Measurements from ENCODE around the gene ULK3.

ULK3 gene

GRCh38 chr15:74873036-74873755 is 30.2 kb upstream of the ULK3 start, which contains the start of gene SCAMP2:
Gene SCAMP2, minus strand, starts transcription at chr15:74873365. Its CDS starts 110 bp downstream, at chr15:74873255.
- DNase-seq (ENCODE audit: extremely low read depth, low read depth), result peak; percentile 75
- H3K4me3 ChIP-seq (replicated peaks; ENCODE audit: low read depth, low read length), result peak within 1 kb of the TSS; percentile 52
- TF ChIP-seq CTCF (IDR thresholded peaks at IDR 0.05; ENCODE audit: low read depth, low read length, missing control alignments), result no peak

GRCh38 chr15:74872702-74873035 is 29.7 kb upstream of the ULK3 start:
- DNase-seq (ENCODE audit: extremely low read depth, low read depth), result no peak
- H3K4me3 ChIP-seq (replicated peaks; ENCODE audit: low read depth, low read length), result peak overlapping the region; percentile 52
- TF ChIP-seq CTCF (IDR thresholded peaks at IDR 0.05; ENCODE audit: low read depth, low read length, missing control alignments), result no peak

GRCh38 chr15:74870436-74871215 is 27.7 kb upstream of the ULK3 start:
- no peak for TF ChIP-seq CTCF (IDR thresholded peaks at IDR 0.05; ENCODE audit: low read depth, low read length, missing control alignments)
- no peak overlapping the region for H3K4me3 ChIP-seq (replicated peaks; ENCODE audit: low read depth, low read length)
- DNase-seq (ENCODE audit: extremely low read depth, low read depth), result no peak

GRCh38 chr15:74869726-74870407 is 26.9 kb upstream of the ULK3 start:
- DNase-seq (ENCODE audit: extremely low read depth, low read depth), result no peak
- no peak overlapping the region for H3K4me3 ChIP-seq (replicated peaks; ENCODE audit: low read depth, low read length)

GRCh38 chr15:74869372-74869725 is 26.4 kb upstream of the ULK3 start:
- H3K4me3 ChIP-seq (replicated peaks; ENCODE audit: low read depth, low read length), result no peak overlapping the region
- TF ChIP-seq CTCF (IDR thresholded peaks at IDR 0.05; ENCODE audit: low read depth, low read length, missing control alignments), result no peak
- no peak for DNase-seq (ENCODE audit: extremely low read depth, low read depth)

More at GRCh38 chr15:74869726-74870407, 26.9 kb upstream of the ULK3 start:
- no peak for TF ChIP-seq CTCF (IDR thresholded peaks at IDR 0.05; ENCODE audit: low read depth, low read length, missing control alignments)

GRCh38 chr15:74868059-74868458 is 25.1 kb upstream of the ULK3 start:
- no peak for TF ChIP-seq CTCF (IDR thresholded peaks at IDR 0.05; ENCODE audit: low read depth, low read length, missing control alignments)
- no peak overlapping the region for H3K4me3 ChIP-seq (replicated peaks; ENCODE audit: low read depth, low read length)
- DNase-seq (ENCODE audit: extremely low read depth, low read depth), result no peak
